CD4-positive, alpha-beta T cell treated with Interleukin-21 for 1 hour (primary cell): Measurements from ENCODE around the gene CNNM4.

Experiments used
- DNase-seq: peaks from one replicate; pipeline ENCODE4 v3.0.0-alpha.2; 2020

The CNNM4 gene

GRCh38 chr2:96837575-96837974 is 76.9 kb downstream of the CNNM4 start:
- no peak for DNase-seq

DNA sequence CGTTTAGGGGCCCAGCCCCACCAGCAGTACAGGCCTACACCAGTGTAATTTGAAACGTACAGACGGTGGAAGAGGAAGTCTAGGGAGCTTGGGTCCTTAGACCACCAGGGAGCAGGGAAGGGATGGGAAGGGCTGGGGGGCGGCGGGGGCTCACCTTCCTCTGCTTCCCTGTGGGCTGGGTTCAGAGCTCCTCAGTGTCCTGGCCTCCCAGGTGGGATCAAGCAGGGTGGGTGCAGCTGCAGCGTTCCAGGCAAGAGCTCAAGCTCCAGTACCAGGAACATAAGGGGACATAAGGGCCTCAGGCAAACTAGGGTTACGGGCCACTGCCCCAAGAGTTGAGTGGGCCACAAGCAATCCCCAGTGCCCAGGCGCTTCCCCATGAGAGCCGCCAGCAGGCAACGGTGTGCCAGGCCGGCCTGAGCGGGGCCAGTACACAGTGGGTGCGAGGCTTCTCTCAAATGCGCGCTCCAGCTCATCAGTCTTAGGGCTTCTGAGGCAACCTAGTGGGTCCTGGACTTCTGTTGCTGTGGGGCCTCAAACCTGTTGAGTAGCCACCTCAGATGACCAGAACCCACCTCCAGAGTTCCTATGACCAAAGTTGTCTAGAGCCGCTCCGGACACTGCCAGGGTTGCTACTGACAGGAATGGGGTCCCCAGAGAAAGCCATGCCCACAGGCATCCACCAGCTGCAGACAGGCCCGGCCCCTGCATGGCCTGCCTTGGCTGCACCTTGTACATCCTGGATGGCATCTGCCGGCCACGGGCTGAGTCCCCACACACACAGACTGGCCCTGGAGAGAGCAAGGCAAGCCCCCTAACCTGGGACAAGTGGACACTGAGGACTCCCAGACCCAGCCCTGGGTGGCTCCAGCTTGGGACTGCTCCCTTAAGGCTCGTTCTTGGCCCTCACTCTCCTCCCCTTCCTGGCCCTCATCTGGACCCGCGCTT is 77.9 kb downstream of the CNNM4 start:
- DNase-seq = no peak

DNA sequence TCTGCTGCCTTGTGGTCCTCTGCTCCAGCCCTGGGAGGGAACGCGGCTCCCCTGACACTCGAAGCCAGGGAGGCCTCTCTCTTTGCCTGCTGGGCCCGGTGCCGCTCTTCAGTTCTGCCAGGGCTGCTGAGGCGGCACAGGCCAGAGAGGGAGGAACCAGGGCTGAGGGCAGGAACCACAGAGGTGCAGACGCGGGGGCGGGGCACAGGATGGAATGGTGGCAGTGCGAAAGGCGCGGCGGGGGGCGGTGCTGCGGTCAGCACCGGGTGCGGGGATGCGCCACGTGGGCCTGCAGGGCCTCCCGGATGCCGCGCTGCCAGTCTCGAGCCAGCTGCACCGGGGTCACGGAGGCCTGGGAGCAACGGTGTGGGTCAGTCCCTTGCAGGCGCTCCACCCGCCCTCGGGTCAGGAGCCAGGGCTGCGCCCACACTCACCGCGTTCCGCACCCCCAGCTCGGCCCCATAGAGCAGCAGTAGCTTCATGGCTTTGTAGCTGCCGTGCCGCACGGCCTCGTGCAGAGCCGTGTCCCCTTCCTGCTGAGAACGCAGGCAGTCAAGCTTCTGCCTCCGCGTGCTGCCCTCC is 78.7 kb downstream of the CNNM4 start:
- DNase-seq = peak; percentile 82

DNA sequence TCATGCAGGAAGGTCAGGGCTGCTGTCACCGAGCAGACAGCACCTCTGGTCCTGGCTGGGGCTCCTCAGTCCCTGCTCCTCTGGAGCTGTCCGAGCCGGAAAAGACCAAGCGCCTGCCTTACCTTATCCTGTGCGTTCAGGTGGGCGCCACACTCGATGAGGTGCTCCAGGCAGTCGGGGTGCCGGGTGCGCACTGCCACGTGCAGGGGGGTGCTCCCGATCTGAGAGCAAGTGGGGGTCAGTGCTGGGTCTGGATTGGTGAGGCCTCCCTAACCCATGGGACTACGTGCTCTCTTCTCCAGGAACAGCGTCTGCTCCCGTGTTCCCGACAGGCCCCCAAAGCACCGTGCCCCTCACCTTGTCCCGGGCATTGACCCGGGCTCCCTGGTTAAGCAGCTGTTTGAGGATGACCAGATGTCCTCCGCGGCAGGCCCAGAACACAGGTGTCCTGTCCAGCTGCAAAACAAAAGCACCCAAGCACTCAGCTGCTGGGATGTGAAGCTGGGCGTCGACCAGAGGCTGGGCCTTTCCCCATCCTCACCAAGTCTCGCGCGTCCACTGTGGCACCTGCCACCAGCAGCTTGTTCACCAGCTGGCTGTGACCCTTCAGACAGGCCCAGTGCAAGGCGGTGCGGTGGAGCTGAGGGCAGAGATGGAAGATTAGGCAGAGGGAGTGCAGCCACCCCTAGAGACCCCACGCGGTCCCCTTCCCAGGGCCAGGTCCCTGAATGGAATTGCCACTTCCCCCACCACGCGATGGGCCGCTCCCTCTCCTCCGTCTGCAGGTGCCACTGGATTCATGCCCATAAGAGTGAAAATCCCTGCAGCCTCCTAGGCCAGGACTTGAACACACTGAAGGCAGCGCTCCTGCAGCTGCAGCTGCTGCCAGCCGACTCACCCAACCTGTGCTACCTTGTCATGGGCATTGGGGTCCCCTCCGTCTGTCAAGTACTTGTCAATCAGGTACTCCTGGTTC is 79.5 kb downstream of the CNNM4 start:
- DNase-seq = no peak

DNA sequence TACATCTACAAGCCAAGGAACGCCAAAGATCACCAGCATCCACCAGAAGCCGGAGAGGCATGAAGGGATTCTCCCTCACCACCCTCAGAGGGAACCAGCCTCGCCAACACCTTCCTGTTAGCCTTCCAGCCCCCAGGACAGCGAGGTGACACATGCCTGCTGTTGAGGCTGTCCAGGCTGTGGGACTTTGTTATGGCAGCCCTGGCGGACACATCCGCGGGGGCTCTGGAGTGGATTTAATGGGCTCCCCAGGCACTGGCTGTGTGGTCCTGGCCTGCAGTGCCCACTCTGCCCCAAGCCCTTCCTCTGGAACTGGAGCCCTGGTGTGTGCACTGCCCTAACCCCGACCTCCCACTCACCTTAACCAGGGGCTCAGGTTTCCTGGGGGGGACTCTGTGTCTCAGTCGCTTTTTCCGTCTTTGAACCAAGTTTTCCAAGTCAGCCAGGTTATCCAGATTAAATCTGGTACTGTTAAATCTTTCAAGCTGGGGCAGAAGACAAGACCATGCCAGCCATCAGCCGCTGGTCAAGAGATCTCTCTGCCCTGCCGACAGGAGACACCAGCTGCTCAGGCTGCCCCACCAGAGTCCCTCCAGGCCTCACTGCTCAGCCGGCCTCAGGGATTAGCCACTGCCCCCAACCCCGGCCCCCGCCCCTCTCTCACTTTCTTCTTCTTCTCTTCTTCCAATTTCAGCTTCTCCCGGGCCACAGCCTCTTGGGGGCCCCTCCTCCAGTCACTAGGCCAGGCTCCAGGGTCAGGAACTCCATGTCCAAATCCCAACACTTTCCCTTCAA is 81.2 kb downstream of the CNNM4 start:
- DNase-seq = no peak

DNA sequence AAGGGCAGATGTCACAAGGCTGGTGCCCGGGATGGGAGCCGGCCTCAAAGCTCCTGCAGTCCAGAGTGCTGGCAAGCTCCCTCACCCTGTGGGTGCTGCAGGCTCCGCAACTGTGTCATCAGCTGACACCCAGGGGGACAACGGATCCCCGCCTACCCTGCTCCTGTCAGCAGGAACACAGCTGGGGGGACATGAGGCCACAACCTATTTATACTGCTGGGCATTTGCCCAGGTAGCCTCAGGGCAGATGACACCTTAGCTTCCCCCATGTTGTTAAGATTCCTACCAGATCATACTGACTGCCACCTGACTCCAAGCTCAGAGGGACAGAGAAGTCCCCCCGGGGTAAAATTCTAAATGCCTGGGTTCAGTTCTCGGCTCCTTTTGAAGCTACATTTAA is 81.9 kb downstream of the CNNM4 start:
- no peak for DNase-seq

DNA sequence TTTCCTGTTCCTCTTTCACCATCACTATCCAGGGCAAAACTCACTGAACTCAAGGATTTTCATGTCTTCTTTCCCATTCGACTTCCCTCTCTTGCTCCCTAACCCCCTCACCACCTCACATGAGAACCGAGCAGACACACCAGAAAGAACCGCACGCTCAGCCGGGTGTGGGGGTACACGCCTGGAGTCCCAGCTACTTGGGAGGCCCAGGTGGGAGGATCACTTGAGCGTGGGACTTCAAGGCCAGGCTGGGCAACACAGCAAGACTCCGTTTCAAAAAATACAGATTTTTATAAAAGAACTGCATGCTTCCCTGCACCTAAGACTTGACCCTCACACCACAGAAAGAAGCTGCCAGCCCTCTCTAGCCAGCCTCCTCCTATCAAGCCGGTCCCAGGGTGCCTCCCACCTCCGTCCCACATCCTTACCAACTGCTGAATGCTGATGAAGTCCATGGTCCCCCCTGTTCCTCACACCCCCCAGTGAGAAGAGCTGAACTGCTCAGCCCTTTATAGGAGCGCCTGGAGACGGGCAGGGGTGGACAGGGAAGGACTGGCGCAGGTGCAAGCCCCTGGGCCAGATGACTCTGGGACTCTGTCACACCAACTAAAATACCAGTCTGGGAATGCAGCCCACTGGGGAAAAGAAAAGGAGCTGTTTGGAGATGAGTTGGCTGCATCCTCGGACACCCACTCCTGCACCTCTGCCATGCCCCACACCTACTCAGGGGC is 83.0 kb downstream of the CNNM4 start, which contains the start of gene ANKRD23:
Gene ANKRD23 (minus strand): TSS at position 484 of the 731 bp plus-strand sequence. CDS start 29 bp downstream, at position 455.
- DNase-seq = no peak

- no peak for DNase-seq
These were observed 83.7 kb downstream of the CNNM4 start for GRCh38 chr2:96844405-96844808.

GRCh38 chr2:96846825-96847224 is 86.1 kb downstream of the CNNM4 start:
- DNase-seq = no peak

- no peak for DNase-seq
These were observed 86.9 kb downstream of the CNNM4 start for GRCh38 chr2:96847586-96847985.

DNA sequence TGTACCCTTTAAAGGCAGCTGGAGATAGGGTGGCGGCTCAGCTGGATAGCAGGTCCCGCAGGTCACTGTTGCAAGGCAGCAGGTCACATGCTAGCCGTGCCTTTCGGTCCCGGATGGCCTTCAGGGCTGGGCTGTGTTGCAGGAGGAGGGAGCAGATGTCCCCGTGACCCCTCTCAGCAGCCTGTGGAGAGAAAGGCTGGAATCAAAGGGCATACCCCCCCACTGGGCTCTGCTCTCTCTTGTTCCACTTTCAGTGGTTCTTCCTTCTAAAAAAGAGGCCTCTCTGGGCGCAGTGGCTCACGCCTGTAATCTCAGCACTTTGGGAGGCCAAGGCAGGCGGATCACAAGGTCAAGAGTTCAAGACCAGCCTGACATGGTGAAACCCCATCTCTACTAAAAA is 87.6 kb downstream of the CNNM4 start:
- no peak for DNase-seq

- DNase-seq = no peak
These were observed 92.0 kb downstream of the CNNM4 start for GRCh38 chr2:96852667-96853066.

DNA sequence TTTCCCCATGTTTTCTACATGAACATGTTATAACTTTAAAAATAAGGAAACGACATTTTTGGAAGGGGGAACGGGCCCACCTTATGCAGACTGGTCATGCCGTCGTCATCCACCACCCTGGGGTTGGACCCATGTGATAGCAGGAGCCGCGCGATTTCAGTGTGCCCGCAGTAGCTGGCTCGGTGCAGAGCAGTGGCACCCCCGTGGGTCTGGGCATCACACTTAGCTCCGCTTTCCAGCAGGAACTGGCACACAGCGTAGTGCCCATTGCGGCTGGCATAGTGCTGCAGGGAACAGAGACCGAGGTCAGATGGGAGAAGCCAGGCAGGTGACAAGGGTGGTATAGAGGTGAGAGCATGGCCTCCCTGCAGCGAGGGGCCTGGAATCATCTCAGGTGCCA is 92.6 kb downstream of the CNNM4 start:
- no peak for DNase-seq

GRCh38 chr2:96856776-96857666 is 96.3 kb downstream of the CNNM4 start:
- peak; percentile 33 for DNase-seq

GRCh38 chr2:96857667-96858372 is 97.1 kb downstream of the CNNM4 start, which contains the start of gene ANKRD39:
ANKRD39 (minus strand) TSS chr2:96858016; CDS start chr2:96857987, 29 bp downstream.
- peak; percentile 99 for DNase-seq

GRCh38 chr2:96859099-96859649 is 98.5 kb downstream of the CNNM4 start:
- DNase-seq = no peak

- DNase-seq = no peak
These were observed 99.0 kb downstream of the CNNM4 start for GRCh38 chr2:96859681-96860064.

DNA sequence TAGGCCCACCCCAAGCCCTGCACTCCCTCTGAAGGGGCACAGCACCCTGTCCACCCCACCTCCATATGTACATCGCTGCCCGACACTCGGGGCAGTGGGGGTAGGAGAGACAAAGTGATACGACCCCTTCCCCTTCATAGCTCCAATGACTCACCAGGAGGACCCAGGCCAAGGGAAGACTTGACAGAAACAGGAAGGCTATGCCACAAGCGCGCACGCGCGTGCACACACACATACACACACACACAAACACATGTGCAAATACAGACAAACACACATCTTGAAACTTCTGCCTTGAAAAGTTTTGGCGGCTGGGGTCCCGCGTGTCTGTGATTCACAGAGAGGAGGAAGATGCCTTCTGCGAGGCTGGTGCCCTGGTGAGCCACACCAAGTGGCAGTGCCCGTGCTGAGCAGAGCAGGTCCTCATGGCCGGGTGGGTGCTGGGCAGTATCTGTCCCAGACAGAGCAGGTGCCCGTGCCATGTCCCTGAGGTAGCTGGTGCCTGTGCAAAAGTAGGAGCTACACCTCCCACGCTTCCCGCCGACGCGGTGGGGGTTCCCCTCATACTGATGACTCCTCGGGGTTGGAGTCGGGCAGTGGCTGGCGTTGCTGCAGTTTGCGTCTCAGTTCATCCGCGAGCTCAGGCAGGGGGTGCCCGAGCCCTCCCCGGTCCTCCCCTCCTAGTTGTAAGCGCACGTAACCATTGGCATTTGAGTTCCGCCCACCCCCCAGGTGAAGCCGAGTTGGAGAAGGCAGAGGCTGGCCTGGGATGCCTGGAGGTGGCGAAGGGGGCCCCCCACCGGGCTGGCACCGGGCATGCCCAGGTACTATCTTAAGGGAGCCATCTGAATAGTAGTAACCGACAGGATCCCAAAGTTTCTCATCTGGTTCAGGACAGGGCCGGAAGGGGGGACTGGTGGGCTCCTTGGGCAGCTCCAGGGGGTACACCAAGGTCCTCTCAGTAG is 99.6 kb downstream of the CNNM4 start:
- peak; percentile 37 for DNase-seq
